Left lung (tissue), 10 donors: ENCODE data around the gene IPO13. TPM values are rescaled to one million over a fixed set of nuclear protein-coding genes. Genes with fewer than 3 reads are reported as not detected.
A peak's percentile ranks its signal among the peaks of the same experiment; 100 is the strongest.

Experiments
- ATAC-seq: fragments of 200-7000 bp; cut with Tn5 transposase; one replicate; pipeline ENCODE4 v1.9.1; 2020; ENCODE audit warnings: moderate library complexity
- DNase-seq, 4 donors: peaks; one replicate each; pipeline ENCODE4 v3.0.0-alpha.2; 2013 to 2020
- H3K27ac ChIP-seq, 2 donors: fragments of 200-600 bp; sonication (generic) in 1 of 2; one replicate each; pipeline versions ENCODE4 v1.5.0 to v1.8.0; 2020 to 2021
- H3K27me3 ChIP-seq, 2 donors: fragments of 200-600 bp; sonication (generic) in 1 of 2; one replicate each; pipeline versions ENCODE4 v1.5.0 to v1.8.0; 2020 to 2021
- H3K36me3 ChIP-seq, 2 donors: fragments of 200-600 bp; sonication (generic) in 1 of 2; one replicate each; pipeline versions ENCODE4 v1.5.0 to v1.8.0; 2020 to 2021
- H3K4me1 ChIP-seq, 2 donors: fragments of 200-600 bp; one replicate each; pipeline ENCODE4 v1.8.0; 2021
- H3K4me3 ChIP-seq, 2 donors: fragments of 200-600 bp; sonication (generic) in 1 of 2; one replicate each; pipeline versions ENCODE4 v1.5.0 to v1.8.0; 2020 to 2021; ENCODE audit warnings: mild to moderate bottlenecking in 1 of 2
- H3K9me3 ChIP-seq, 2 donors: fragments of 200-600 bp; sonication (generic) in 1 of 2; one replicate each; pipeline versions ENCODE4 v1.5.0 to v1.8.0; 2020 to 2021
- intact Hi-C, 2 donors: fragments of 100-400 bp; cut with DNase I; formaldehyde crosslinking; loops; one replicate each; pipeline versions ENCODE4 v1.11.2 to v1.14.2; 2022
- polyA plus RNA-seq, 6 donors: library from polyadenylated mRNA; unstranded; fragments of 120-200 nt; gene quantifications; one replicate each; pipeline ENCODE4 v1.2.1, GENCODE V29; 2013; ENCODE audit not compliant: insufficient read length in 6 of 6
- total RNA-seq, 2 donors: library from RNA; stranded (reverse); fragmentation: NEBNext Ultra II Directional; extraction: Animal tissue kit (Norgen Biotek cat#: 25700); gene quantifications; one replicate each; pipeline ENCODE4 v1.2.1, GENCODE V29; 2021
- TF ChIP-seq, protein P1 (sequence below), 2 donors: fragments of 200-600 bp; sonication (generic) in 1 of 2; IDR thresholded peaks; one replicate each; pipeline versions ENCODE4 v1.5.0 to v1.8.0; 2021; ENCODE audit warnings: antibody characterized with exemption in 2 of 2
- donor health status: DM: no; HTN: yes; CAD: no.
- donor health status: DM: no; HTN: no; CAD: no.

The IPO13 gene
- total and polyA plus RNA-seq, 8 donors = 18.0 to 33.4 (median 22.0) TPM

DNA sequence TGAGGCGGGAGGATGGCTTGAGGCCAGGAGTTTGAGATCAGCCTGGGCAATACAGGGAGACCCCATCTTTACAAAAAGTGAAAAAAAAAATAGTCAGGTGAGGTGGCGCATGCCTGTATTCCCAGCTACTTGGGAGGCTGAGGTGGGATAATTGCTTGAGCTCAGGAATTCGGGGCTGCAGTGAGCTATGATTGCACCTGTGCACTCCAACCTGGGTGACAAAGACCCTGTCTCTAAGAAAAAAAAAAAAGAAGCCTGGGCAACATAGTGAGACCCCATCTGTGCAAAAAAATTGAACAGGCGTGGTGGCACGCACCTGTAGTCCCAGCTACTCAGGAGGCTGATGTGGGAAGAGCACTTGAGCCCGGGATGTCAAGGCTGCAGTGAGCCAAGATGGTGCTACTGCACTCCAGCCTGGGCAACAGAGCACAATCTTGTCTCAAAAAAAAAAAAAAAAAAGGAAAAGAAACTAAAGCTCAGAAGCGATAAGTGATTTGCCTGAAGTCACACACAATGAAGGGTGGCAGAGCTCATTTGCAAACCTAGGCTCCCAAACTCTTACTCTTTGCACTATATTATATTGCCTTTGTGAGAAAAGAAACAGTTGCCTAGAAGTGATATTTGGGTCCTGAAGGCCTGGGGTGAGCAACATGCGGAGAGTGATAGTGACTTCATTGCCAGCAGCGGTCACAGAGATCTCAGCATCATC is 46.6 kb downstream of the IPO13 start:
- Histone ChIP-seq H3K27me3 (no peaks in the 10 kb centered on the region), H3K4me3 (no peak overlapping the region), H3K27ac (no peak overlapping the region), H3K4me1 (peaks cover 7 to 22% of the 10 kb centered on the region in 2 donors), H3K9me3 (no peaks in the 10 kb centered on the region), H3K36me3 (no peaks in the 10 kb centered on the region)
- DNase-seq (peak in 1 of 4 donors; percentile 5), ATAC-seq (no peak)
- TF ChIP-seq, protein P1, sequence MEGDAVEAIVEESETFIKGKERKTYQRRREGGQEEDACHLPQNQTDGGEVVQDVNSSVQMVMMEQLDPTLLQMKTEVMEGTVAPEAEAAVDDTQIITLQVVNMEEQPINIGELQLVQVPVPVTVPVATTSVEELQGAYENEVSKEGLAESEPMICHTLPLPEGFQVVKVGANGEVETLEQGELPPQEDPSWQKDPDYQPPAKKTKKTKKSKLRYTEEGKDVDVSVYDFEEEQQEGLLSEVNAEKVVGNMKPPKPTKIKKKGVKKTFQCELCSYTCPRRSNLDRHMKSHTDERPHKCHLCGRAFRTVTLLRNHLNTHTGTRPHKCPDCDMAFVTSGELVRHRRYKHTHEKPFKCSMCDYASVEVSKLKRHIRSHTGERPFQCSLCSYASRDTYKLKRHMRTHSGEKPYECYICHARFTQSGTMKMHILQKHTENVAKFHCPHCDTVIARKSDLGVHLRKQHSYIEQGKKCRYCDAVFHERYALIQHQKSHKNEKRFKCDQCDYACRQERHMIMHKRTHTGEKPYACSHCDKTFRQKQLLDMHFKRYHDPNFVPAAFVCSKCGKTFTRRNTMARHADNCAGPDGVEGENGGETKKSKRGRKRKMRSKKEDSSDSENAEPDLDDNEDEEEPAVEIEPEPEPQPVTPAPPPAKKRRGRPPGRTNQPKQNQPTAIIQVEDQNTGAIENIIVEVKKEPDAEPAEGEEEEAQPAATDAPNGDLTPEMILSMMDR (IDR thresholded peaks at IDR 0.05) = no peak
- intact Hi-C loops = no loop called here

DNA sequence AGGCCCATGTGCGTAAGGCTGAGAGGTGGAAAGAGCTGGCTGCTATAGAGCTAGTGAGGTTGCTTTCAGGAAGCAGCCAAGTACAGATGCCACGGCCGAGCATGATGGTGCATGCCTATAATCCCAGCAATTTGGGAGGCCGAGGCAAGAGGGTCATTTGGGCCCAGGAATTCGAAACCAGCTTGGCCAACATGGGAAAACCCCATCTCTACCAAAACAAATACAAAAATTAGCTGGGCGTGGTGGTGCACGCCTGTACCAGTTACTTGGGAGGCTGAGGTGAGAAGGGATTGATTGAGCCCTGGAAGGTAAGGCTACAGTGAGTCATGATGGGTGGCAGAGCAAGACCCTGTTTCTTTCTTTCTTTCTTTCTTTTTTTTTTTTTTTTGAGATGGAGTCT is 47.3 kb downstream of the IPO13 start:
- H3K36me3 ChIP-seq = no peaks in the 10 kb centered on the region
- no peak overlapping the region for H3K4me3 ChIP-seq
- no peaks in the 10 kb centered on the region for H3K27me3 ChIP-seq
- H3K9me3 ChIP-seq = no peaks in the 10 kb centered on the region
- ATAC-seq (no peak), DNase-seq (peak in 1 of 4 donors; percentile 15)
- intact Hi-C loops = no loop called here
- TF ChIP-seq, protein P1 (IDR thresholded peaks at IDR 0.05) = no peak
- peaks cover 7 to 22% of the 10 kb centered on the region in 2 donors for H3K4me1 ChIP-seq
- H3K27ac ChIP-seq = no peak overlapping the region

DNA sequence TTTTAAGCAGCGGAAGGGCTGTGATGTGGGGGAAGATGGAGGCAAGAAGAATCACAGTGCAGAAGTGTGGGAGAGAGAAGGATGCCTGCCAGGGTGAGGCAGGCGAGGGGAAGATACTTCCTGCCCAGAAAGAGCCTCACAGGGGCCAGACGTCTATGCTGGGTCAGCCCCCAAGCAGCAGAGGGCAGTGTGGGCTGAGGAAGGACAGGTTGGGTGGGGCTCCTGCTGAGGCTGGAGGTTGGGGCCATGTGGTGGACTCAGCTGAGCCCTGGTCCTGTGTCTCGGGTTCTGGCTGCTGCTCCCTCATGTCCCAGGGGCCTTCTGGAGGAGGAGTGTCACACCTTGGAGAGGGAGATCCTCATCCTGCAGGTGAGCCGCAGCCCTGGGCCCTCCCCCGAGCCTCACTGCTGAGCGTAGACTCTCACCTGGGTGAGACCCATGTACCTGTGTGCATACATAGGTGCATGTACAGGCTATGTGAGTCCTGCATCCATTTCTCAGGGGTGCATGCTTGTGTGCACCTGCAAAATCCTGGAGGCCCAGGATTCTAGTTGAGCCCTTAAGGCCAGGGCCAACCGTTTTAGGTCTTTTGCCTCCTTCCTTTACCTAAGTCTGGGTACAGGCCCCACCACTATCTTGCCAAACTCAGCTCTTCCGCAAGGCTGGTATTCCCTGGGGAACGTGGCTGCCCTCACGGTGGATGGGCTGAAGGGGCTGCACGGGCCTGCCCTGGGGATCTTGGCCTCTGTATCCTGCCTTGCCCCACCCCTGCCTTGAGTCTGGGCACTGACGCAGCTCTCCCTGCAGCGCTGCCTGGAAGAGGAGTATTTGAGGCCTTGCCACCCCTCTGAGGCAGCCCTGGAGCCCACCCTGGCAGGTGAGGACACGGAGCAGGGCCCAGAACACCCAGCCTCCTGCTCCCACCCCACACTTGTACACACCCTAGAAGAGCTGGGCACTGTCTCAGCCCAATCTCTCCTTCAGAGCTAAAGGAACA is 48.3 kb downstream of the IPO13 start:
- intact Hi-C loops = no loop called here
- DNase-seq (peak in 1 of 4 donors; percentile 59), ATAC-seq (no peak)
- Histone ChIP-seq H3K4me1 (peaks cover 7 to 22% of the 10 kb centered on the region in 2 donors), H3K27ac (no peak overlapping the region), H3K36me3 (no peaks in the 10 kb centered on the region), H3K9me3 (no peaks in the 10 kb centered on the region), H3K4me3 (no peak overlapping the region), H3K27me3 (no peaks in the 10 kb centered on the region)
- TF ChIP-seq, protein P1 (IDR thresholded peaks at IDR 0.05) = no peak

DNA sequence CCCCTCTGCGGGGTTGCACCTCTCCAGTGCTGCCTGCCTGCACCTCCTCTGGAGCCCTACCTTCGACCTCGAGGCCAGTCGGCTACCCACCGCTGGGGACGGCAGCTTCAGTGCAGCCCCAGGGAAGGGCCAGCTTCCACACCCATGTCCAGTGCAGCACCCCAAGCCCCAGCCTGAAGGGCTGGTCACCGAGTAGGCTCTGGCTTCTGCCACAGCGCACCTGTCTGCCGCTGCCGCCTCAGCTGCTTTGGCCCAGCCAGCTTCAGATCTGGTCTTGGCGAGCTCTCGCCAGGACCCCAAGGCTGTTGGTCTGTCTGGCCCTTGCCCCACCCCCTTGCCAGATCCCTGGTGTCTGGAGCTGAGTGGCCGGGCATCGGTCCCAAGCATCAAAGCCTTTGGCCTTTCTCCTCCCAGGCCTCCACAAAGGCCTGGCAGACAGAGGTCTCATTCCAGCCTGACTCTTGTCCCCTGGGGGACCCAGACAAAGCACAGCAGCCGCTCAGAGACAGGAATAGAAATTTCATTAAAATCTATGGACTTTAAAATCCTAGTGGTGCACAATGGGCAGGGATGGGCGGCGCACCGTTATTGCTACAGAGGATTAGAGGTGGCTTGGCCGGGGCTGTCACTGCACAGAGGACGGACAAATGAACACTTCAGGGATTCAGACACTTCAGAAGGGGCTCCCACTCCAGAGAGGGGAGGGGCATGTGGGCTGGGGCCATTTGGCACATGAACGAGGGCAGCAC is 49.4 kb downstream of the IPO13 start:
- DNase-seq (peak in 1 of 4 donors; percentile 72), ATAC-seq (no peak)
- intact Hi-C loops = no loop called here
- no peaks in the 10 kb centered on the region for H3K9me3 ChIP-seq
- no peak overlapping the region for H3K4me3 ChIP-seq
- no peak overlapping the region for H3K27ac ChIP-seq
- H3K36me3 ChIP-seq = peaks cover 0 to 10% of the 10 kb centered on the region in 2 donors
- no peaks in the 10 kb centered on the region for H3K27me3 ChIP-seq
- peaks cover under 1 to 13% of the 10 kb centered on the region in 2 donors for H3K4me1 ChIP-seq
- TF ChIP-seq, protein P1 (IDR thresholded peaks at IDR 0.05) = no peak
